ENCODE results near the gene CARS2.
A peak's percentile ranks its signal among the peaks of the same experiment; 100 is the strongest.
"Not testable (repeated sequence)": the region's sequence is repeated elsewhere in the genome, so short reads cannot be mapped to it uniquely, and the experiment has no call there.

The CARS2 gene

DNA sequence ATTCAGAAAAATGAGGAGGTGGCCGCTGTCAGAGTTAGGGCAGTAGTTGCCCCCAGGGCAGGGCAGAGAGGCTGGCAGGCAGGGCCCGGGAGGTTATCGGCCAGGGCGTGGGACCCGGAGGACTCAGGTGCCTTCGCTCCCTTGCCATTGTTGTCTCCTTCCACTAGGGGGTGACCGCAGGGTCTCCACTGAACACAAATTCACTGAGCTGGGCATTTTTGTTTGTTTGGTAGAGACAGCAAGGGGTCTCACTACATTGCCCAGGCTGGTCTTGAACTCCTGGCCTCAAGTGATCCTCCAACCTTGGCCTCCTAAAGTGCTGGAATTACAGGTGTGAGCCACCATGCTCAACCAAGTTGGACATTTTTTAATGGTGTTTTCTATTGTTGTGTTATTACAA, 25.1 kb downstream of the CARS2 start:
- peak; percentile 31 for DNase-seq

DNA sequence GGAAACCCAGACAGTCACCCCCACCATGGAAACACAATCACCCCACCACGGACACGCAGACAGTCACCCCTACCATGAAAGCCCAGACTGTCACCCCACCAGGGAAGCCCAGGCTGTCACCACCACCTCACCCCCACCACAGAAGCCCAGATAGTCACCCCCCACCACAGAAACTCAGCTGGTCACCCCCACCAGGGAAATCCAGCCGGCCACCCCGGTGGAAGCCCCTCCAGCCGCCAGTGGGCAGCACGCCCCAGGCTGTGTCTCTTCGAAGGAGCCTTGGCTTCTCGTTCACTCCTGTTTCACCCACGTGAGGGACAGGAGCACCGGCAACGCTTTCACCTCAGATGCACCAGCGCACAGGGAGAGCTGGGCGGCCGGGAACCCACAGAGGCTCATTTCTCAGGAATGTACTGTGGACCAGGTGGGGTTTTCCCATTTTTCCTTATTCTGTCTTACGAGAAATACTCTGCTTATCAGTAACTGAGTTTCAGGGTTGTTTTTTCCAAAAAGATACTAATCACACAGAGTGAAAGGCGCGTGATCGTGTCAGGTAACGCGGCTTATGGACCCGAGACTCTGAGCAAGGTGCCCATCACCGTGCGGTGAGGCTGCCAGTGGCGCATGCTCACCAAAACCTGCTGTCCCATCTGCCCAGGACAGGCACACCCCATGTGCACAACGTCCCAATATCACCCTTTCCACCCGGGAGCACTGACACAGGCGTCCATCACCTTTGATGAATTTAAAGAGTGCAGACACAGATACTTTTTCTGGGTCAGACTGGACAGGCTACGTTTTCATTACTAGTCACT, 28.0 kb downstream of the CARS2 start:
- DNase-seq: peak; percentile 38

DNA sequence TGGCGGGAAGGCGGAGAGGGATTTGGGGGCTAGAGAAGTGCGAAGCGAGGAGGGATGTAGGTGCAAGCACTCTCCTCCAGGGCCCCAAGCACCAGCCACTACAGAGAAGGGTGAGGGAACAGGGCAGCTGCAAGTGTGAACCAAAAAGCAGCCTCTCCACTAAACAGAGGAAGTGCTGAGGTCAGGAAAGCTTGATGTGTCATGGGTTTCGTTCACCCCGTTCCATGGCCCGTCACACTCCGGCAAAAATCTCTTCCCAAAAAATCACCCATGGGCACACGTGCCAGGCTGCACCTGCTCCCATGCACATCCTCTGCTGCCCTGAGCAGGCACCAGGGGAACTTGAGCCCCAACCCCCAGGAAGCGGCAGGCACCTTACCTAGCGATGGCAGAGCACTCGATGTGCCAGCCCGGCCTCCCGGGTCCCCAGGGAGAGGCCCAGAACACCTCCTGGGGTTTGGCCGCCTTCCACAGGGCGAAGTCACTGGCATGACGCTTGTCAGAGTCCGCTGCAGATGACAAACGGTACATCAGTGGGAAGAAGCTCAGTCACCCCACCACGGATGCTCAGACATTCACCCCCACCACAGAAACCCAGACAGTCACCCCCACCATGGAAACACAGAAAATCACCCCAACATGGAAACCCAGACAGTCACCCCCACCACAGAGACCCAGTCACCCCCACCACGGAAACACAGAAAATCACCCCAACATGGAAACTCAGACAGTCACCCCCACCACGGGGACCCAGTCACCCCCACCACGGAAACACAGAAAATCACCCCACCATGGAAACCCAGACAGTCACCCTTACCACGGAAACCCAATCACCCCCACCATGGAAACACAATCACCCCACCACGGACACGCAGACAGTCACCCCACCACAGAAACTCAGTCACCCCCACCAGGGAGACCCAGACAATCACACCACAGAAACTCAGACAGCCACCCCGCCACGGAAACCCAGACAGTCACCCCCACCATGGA, 29.0 kb downstream of the CARS2 start:
- DNase-seq: peak; percentile 68

DNA sequence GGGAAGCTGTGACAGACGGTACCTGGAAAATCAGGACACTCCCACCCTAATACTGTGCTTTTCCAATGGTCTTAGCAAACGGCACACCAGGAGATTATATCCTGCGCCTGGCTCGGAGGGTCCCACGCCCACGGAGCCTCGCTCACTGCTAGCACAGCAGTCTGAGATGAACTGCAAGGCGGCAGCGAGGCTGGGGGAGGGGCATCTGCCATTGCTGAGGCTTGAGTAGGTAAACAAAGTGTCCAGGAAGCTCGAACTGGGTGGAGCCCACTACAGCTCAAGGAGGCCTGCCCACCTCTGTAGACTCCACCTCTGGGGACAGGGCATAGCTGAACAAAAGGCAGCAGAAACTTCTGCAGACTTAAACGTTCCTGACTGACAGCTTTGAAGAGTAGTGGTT, 36.1 kb downstream of the CARS2 start:
- not testable (repeated sequence) for DNase-seq

DNA sequence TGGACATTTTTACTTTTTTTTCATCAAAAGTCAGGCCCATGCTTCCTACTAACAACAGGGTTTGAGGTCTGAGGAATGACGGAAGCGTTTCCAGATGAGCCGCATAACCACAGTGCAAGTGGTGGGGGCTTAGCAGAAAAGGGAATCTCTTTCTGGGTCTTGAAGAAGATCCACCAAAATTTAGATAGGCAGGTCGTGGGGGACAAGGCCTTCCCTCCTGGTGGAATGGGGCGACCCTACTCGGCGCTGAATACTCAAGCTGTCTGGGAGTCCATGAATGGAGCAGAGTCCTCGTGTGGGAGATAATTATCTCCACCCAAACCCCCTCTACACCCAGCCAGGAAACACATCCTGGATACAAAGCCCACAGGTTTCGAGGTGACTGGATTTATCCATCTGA, 36.9 kb downstream of the CARS2 start:
- DNase-seq: no peak

DNA sequence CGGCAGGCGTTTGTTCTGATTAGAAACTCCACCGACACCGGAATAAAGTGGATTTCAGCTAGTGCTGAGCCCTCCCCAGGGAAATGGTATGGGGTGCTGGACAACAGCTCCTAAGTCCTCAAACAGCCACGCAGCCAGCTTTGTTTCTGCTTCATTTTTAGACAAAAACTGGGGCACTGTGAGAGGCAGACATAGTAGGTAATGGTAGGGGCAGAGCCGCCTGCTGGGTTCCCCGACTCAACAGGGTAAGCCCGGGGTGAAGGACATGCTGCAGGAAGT, 39.7 kb downstream of the CARS2 start:
- DNase-seq: no peak

DNA sequence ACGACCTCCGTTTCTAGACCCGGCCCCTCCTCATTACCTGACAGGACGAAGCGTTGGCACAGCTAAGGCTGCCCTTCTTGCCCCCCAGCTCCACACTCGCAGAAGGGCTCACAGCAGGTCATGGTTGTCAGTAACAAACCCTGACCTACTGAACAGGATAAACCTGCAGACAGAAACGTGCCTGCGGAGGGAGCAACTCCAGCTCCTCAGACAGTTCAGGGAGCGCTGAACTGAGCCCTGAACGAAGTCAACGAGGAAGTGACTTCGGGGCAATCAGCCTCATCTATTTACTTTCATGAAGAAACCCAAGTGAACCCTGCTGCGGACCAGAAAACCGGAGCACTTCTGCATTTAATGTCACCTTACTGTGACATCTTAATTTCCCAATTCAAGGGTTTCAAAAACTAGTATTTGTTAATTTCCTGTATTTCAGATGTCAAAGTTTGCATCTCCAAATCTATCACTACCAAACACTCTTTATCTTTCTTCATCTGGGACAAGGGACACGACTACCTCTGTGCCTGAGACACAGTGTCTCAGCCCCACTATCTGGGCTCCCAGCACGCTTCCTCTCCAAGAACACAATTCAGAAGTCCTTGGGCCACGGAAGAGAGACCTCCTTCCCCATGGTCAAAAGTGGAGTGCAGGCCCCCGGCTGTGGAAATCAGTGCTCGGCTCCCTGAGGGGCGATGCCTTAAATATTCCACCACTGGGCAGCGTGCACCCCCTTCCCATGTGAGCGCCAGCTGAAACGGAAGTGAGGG, 40.2 kb downstream of the CARS2 start:
- no peak for DNase-seq

DNA sequence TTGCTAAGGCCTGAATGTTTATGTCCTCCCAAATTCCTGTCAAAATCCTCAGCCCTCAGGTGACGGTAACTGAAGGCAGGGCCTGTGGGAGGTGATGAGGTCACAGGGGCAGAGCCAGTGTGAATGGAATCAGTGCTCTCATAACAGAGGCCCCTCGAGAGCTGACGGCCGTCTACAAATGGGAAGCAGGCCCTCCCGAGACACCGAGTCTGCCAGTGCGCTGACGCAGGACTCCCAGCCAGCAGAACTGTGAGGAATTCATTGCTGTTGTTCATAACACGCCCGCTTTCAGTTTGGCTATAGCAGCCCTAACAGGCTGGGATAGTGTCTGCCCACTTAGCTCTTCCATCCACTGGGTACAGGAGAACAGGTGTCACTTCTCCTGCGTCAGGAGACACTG, 41.2 kb downstream of the CARS2 start:
- no peak for DNase-seq

DNA sequence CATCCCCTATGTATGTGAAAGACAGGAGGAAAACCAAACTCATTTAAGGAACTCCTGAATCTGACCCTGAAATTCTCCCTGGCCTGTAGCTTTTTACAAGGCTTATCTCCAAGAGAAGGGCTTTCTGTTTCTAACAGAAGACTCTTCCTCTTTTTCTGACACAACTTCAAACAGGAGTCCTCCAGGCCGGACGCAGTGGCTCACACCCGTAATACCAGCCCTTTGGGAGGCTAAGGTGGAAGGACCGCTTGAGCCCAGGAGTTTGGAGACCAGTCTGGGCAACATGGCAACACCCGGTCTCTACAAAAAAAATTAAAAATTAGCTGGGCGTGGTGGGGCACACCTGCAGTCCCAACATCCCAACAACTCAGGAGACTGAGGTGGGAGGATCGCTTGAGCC, 41.9 kb downstream of the CARS2 start:
- no peak for DNase-seq

DNA sequence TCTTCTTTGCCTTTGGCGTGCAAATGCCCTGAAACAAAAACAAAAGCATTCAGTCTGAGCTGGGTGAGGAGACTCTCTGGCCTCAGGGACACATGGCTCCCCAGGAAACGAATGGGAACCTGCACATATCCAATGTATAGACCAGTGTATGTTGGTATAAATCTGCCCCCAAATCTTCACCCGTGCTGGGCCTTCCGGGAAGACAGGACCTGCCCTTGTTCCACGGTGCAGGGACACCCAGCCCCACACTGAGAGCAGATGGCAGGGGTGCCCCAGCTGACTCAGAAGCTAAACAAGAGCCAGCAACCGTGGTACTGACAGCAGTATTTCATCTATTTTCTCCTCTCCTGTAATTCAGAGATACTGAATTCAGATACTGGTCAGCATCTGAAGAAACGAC, 42.4 kb downstream of the CARS2 start:
- no peak for DNase-seq

DNA sequence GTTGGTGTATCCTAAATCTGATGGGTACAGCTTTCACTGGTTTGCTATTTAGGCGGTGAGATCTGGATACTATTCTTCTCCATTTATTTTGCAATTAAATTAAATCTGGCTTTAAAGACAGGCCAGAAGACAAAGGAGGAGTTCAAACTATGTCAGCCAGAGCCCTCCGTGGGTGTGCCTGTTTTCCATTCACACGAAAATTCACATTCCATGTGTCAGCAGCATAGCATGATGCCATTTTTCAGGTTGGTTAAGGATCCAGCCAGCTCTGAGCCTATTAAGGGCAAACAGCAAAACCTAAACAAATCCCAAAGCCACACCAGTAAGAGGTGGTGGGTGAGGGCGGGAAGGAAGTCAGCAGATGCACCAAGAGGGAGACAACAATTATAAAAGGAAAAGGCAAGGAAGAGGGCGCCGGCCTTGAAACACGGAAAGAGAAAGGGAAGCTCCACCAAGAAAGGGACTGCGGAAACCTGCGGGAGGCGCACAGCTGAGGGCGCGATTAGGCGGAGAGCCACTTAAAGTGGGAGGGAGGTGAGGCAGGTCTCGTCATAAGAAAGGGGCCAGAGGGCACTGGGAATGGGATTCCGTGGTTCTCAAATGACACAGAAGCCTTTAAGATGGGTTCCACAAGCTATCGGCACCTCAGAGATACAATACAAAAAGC, 43.0 kb downstream of the CARS2 start:
- no peak for DNase-seq

DNA sequence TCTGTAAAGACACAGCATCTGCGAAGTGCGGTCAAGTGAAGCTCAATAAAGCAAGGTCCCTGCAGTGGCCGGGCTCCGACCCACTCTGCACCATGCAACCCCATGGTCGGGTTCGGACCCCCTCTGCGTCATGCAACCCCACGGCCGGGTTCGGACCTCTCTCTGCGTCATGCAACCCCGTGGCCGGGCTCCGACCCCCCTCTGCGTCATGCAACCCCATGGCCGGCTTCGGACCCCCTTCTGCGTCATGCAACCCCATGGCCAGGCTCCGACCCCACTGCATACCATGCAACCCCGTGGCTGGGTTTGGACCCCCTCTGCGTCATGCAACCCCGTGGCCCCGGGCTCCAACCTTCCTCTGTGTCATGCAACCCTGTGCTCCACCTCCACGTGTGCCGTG, 43.8 kb downstream of the CARS2 start:
- no peak for DNase-seq

DNA sequence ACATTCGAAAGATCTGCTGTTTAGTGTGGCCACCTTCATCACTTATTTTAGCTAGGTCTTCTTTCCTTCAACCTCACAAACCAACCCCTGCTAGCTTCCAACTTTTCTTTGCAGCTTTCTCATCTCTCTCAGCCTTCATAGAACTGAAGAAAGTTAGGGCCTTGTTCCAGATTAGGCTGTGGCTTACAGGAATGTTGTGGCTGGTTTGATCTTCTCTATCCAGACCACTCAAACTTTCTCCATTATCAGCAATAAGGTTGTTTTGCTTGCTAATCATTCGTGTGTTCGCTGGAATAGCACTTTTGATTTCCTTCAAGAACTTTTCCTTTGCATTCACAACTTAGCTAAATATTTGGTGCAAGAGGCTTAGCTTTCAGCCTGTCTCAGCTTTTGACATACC, 44.7 kb downstream of the CARS2 start:
- no peak for DNase-seq

DNA sequence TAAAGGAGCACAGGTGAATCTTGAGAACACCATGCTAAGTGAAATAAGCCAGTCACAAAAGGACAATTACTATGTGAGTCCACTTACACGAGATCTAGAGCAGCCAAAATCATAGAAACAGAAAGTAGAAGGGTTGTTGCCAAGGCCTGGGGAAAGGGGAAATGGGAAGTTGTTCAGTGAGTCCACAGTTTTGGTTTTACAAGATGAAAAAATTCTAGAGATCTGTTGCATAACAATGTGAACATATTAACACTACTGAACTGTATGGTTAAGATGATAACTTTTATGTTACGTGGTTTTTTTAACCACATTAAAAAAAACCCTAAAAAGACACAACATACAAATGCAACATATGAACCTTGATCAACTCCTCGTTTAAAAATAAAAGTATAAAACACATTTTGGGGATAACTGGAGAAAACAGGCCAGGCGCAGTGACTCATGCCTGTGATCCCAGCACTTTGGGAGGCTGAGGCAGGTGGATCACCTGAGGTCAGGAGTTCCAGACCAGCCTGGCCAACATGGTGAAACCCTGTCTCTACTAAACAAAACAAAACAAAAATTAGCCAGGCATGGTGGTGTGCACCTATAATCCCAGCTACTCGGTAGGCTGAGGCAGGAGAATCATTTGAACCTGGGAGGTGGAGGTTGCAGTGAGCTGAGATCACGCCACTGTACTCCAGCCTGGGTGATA, 47.6 kb downstream of the CARS2 start:
- not testable (repeated sequence) for DNase-seq

DNA sequence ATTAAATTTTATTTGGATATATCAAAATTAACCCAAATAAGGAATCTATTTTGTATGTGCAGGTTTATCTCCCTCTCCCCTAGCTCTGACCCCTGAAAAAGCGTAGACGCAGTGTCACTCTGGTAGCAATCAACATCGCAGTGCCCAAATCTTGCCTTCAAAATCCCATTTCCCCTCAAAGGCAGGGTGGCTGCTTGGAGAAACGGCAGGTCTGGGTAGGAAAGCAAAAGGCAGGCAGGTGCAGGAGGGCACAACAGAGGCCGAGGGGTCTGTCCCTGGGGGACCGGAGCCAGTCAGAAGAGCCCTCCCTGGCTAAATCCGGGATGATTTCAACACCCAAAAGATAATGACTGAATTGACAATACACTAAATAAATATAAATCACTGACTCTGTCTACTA, 48.7 kb downstream of the CARS2 start:
- no peak for DNase-seq

DNA sequence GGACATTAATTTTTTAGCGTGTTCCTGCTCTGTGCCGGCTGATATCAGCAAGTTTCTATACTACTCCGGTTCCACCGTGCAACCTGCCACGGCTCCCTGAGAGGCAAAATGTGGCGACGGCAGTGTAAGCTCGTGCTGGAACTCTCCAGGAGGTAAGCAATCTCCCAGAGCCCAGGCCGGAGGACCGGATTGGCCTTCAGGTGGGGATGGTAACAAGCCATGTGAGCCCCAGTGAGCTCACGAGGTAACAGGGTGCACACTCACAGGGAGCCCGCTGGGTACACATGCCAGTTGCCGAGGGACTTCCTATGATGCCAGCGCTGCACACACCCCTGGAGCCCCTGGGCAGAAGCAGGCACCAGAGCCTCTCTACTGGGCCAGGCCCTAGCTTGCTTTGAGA, 52.1 kb downstream of the CARS2 start:
- no peak for DNase-seq

DNA sequence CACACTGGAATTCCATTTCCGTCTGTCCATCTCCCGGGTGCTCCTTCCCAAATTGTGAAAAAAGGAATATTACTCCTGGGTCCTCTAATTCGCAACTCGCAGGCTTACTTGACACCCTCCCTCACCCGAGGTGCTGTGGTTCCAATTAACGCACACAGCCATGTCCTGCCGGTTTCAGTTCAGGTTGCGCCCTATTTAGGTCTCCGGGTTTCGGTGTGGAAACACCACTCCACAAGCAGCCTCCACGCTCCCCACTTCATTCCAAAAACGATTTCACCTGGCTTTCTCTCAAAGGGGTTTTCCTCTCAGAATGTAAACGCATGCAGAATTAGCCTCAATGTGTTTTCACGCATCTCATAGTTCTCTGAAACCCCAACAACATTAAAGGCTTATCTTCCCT, 52.6 kb downstream of the CARS2 start:
- no peak for DNase-seq

DNA sequence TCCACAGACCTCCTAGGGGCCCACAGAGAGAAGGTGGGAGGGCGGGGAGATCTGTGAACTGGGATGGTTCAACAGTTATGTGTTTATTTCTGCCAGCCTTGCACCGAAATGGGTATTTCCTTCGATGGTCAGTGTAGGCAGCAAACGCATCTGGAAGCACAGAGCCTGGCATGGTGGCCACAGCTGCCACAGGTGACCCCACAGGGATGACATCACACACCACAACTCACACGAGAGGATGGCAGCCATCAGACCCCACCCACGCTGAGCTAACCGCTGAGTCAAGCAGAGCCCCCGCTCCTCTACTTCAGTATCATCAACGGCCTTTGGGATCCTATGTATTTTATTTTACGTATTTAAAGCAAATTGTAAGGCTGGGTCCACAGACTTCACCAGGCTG, 53.2 kb downstream of the CARS2 start:
- no peak for DNase-seq

DNA sequence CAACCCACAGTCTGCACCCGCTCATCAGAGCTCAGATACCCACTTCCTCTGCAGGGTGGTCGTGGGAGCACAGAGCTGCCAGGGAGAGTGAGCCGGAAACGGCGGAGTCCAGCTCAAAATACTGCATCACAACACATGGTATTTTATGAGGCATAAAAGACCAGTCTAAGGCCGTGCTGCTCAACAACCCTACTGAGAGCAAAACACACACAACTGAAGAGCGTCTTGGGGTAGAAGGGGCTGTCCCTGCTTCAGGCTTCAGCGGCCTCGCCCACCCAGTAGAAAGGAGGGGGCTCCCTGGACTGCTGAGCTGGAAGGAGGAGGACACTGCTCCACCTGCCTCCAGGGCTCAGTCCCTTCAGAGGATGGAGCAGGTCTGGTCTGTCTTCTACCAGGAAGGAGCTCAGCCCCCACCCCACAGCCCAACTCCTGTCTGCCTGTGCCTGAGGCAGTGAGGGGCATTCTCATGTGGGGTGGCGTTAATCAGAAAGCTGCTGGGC, 53.6 kb downstream of the CARS2 start:
- DNase-seq: no peak

DNA sequence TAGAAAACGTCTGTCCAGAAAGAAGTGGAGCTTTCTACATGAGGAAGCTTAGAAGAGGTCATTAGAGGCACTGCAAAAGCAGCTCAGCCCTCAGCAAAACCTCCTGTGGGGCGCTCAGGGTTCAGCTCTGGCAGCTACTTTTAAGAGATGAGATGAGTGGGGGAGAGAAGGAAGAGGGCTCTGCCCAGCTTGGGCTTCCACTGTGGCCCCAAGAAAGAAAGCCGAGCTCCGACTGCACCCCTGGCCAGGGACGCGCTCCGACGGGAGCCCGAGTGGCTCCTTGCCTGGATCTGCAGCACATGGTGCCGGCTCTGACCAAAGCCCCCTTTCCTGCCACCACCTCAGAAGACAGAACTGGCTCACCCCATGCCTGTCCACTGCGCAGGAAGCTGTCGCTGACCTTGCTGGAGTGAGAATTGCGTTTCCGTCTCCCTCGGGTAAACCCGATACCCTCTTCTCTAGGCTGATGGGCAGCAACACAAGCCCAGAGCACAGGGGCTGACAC, 54.1 kb downstream of the CARS2 start:
- no peak for DNase-seq

DNA sequence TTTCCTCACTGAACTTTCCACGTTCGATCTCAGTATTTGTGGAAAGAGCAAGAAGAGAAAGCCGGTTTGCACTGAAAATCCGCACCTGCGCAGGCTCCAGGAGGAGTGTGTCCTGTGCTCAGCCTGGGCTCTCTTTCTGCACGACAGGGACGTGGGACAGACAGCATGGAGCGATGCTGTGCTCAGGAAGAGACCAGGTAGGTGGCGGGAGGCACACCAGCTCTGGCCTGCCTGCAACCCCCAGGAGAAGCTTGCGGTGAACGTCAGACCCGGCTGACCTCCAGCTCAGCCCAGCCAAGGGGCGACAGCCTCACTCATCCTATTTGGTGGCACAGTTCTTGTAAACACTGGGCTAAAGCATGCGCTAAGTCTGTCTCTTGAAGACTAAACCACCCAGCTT, 54.6 kb downstream of the CARS2 start:
- no peak for DNase-seq

DNA sequence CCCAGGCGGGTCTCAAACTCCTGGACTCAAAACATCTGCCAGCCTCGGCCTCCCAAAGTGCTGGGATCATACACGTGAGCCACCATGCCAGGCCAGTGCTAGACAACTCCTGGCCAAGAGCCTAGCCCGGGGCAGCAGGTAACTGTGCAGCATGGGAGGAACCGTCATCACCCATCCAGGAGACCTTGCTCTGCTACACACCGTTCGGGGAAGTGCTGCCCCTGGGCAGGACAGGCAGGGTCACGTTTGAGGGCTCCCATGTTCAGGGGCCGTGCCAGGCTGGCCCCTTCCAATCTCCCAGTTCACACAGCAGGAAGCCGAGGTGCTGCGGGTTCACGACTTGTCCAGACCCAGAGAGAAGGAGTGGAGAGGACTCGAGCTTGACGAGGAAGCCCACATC, 55.5 kb downstream of the CARS2 start:
- no peak for DNase-seq

Data from activated CD4-positive, alpha-beta T cell treated with anti-CD3 and anti-CD28 coated beads for 48 hours (primary cell).